SKM-1 (cell line): ENCODE measurements around the gene SIX3.

Source experiments
- DNase-seq: peaks from one replicate; lab custom pipeline; 2025; ENCODE audit not compliant: unreplicated experiment; lab: John Stamatoyannopoulos, UW

Gene SIX3

DNA sequence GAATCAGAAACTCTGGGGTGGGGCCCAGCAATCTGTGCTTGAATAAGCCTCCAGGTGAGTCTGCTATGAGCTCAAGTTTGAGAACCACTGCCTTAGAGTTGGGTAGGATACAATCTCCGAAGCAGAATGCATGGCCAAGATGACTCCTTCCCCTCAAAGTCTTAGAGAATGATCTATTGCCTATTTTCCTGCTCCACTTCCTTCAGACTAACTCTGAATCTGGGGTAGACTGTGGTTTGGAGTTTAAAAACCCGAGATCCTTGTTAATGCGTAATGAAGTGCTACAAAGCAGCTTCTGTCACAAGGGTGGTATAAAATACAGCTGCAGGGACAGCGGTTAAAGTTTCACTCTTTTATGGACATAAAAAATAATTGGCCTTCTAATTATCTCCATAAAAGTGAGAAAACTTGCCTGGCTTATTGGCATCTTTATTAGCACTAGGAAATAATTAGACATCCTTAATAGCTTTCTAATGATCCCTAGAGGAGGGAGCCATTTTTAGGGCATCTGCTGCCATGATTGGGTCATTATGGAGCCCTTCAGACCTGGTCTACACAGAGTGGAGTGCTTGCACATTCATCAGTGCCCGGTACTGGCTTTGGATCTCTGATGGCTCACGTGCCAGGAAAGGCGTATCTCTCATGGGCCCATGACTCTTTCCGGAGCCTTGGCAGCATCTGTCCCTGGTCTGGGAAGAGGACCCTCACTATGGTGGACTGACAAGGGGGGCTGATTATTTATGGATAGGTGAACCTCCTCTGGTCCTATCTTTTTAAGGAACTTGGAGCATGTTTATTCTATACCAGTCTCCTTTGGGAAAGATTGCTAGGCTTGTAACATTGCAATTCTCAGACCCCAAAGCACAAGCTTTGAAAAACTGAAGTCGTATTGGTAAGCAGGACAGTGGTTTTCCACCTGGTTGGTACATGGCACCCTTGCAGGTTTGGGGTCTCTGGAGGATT, 39.5 kb downstream of the SIX3 start:
- DNase-seq, result no peak

DNA sequence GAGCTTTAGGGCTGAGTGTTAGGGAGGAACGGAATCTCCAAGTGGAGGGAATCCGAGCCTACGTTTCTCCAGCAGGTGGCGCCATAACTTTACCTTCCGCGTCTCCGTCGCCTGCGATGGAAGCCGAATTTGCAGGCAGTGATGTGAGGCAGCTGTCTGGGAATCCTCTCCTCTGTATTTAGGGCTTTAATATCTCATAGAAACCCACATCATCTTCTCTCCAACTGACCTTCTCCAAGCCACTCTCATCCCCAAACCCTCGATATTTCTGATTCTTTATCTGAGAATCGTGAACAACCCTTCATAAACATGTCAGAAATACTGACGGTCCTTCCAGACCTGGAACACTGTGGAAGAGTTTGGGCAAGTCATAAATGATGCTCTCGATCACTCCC, 40.2 kb downstream of the SIX3 start:
- DNase-seq, result peak; percentile 43

DNA sequence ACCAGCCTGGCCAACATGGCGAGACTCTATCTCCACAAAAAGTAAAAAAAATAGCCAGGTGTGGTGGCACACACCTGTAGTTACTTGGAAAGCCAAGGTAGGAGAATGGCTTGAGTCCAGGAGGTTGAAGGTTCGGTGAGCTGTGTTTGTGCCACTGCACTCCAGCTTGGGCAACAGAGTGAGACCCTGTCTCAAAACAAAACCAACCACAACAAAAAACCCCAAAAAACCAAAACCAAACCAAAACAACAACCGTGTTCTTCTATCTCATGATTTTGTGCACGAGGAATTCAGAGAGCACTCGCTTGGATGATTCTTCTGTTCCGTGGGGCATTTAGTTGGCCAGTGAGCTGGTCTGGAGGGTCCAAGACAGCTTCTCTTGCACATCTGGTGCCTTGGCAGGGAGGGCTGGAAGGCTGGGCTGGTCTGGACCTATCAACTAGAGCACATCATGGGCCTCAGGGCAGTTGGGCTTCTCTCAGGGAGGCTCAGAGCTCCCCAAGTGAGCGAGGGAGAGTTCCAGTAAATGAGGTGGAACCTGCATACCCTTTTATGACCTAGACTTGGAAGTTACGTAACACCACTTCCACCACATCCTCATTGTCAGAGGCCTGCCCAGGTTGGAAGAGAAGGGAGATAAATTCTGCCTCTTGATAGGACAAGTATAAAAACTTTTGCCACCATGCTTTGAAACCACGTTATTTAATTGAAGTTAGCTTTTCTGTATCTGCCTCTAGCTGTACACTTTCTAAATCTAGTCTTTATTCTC, 42.5 kb downstream of the SIX3 start:
- no peak for DNase-seq

DNA sequence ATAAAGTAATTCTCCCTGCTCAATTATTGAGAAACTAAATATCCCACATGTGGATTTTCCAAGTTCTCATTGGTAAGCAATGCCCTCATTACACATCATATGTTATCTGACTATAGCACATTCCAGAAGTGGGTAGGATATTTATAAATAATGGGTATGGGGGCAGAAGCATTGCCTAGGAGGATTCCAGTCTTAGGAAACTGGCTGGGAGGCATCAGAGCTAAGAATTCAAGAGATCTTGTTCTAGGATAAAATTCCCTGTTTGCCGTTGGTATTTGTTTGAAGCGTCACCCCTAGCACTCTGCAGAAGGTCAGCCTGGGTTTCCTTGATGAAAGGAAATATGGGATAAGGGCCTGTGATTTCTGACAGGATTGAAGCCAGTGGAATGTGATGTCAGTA, 47.7 kb downstream of the SIX3 start:
- no peak for DNase-seq

DNA sequence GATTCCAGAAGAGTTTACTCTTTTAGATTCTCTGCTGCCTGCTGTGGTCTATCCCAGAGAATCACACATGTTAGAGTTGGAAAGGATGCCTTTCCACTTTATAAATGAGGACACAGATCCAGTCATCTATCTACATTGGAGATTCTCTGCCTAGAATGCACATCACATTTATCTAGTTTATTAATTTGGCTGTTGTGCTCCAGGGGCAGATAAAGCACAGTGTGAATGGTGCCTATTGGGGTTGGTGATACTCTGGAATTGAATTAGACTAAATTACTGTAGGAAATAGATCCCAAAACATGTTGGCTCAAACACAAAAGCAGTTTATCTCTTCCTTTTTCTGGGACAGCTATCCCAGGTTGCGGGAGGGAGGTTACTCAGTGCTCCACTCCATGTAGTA, 52.9 kb downstream of the SIX3 start:
- DNase-seq, result no peak
